ENCODE measurements around the gene NOTCH1.

GRCh38 chr9:136587944-136588662 lies 42.3 kb upstream of the NOTCH1 start:
- TF ChIP-seq POLR2AphosphoS5 (IDR thresholded peaks at IDR 0.05) (no peak), CTCF (IDR thresholded peaks at IDR 0.05) (no peak), EP300 (IDR thresholded peaks at IDR 0.05) (no peak)

Measured in gastroesophageal sphincter (tissue), 3 donors.